GM18951 (cell line): ENCODE results near the gene BTBD1.
A peak's percentile ranks its signal among the peaks of the same experiment; 100 is the strongest.

Source experiments
- POLR2A ChIP-seq: IDR thresholded peaks from 4 replicates; pipeline ENCODE4 v1.6.1; 2011; ENCODE audit warnings: mild to moderate bottlenecking; ENCODE audit not compliant: insufficient read length, insufficient read depth; ENCODE audit errors: extremely low read depth
- in situ Hi-C: fragments of 300-500 bp; cut with MboI; formaldehyde crosslinking; loops from one replicate; pipeline ENCODE4 v1.12.0; 2022; ENCODE audit warnings: low sequenced_read_pairs, mixed read lengths, inconsistent platforms; ENCODE audit not compliant: unreplicated experiment

Gene BTBD1

DNA sequence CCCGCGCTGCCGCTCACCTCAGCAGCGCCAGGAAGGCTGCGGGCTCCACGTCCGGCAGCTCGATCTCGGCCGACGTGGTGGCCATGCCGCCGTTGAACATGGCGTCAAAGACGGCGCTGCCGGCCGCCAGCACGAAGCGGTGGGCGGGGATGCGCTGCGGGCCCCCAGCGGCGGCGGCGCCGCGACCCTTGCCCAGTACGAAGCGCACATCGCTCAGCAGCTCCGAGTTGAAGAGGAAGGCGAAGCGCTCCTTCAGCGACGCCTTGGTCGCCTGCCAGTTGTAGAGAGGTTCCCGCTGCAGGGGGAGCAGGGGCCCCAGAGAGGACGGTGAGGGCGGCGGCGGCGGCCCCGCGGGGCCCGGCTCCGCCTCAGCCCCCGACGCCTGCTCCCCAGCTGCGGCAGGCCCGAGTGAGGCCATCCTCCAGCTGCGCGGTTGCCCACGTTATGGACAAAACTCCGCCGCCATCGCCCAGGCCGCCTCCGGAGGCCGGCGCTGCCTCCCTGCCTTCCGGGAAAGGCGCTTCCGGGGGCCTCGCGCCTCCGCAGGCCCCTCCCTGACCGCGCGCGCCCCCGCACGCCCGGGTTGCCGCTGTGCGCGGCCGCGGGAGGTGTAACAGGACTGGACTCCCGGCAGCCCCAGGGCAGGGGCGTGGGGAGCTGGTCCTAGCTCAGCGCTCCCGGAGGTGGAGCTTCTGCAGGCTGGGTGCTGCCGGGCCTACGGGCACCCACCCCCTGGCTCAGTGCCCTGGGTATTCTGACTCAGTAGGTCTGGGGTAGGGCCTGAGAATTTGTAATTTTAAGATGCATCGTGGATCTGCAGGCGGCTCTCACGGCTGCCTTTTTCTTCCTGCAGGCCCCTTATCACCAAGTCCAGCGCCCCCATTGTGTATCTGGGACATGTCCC is at the start of gene BTBD1:
Gene BTBD1, minus strand, starts transcription at position 519 of the 904 bp plus-strand sequence. Its CDS starts 101 bp downstream, at position 418.
- TF ChIP-seq POLR2A, result peak; percentile 99
- in situ Hi-C loops, result no loop called here

GRCh38 chr15:83115831-83116565 is 48.9 kb upstream of the BTBD1 start:
- in situ Hi-C loops, result no loop called here
- no peak for TF ChIP-seq POLR2A

DNA sequence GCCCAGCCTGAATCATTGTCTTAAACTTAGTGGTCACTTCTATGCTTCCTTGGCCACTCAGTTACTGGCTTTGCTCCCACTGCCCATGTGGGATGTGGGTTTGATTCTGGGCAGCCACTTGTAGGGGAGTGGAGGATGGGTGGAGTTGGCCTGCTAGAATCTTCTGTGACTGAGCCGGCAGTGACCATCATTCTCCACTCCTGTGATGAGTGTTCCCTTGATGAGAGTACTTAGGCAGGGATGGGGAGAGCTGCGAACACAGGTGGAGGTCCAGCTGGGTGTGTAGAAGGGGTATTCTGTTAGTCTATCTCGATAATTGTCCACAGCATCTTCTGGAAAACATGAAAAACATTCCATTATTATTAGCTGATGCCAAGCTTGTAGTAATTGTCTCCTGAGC is 48.4 kb upstream of the BTBD1 start:
- in situ Hi-C loops, result no loop called here
- TF ChIP-seq POLR2A, result no peak

GRCh38 chr15:83114856-83115255 is 47.8 kb upstream of the BTBD1 start:
- in situ Hi-C loops, result no loop called here
- no peak for TF ChIP-seq POLR2A

DNA sequence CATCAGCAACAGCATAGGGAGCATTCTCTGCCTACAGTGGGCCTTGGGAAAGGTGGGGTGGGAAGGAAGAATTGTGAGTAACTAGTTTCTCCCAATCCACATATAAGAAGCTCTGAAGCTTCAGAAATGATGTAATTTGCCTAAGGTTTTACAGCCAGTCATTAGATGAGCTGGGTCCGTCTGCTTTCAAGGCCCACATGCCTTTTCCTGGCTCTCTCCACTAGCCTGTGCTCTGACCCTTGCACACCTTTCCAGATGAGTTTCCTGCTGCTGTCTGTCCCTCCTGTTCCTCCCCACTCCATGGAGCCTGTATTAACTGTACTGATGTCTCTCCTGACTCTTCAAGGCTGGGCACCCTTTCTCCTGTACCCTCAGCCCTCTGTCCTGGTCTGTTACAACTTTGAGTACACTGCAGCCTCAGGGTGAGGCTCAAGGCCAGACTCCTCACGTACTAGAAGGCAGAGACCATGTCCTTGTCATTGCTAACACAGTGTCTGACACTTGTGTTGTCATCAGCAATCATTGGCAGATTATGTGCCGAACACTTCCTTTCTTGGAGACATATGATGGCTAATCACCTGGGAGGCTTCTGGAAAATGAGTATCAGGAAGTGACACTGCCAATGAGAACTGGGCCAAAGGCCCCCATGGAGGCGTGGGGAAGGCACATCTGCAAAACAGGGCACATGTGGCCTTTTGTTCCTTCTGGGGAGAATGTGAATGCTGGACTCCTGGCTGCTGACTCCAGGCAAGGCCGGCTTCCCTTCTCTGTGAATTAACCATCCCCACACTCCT is 47.0 kb upstream of the BTBD1 start:
- no peak for TF ChIP-seq POLR2A
- in situ Hi-C loops, result no loop called here

- no peak for TF ChIP-seq POLR2A
- in situ Hi-C loops, result no loop called here
These were observed 45.9 kb upstream of the BTBD1 start for GRCh38 chr15:83112956-83113299.

GRCh38 chr15:83112233-83112955 is 45.3 kb upstream of the BTBD1 start:
- in situ Hi-C loops, result no loop called here
- no peak for TF ChIP-seq POLR2A

- TF ChIP-seq POLR2A, result no peak
- in situ Hi-C loops, result no loop called here
These were observed 44.1 kb upstream of the BTBD1 start for GRCh38 chr15:83111149-83111548.

GRCh38 chr15:83110381-83110780 is 43.3 kb upstream of the BTBD1 start:
- no peak for TF ChIP-seq POLR2A
- in situ Hi-C loops, result no loop called here

GRCh38 chr15:83109532-83109931 is 42.5 kb upstream of the BTBD1 start:
- no peak for TF ChIP-seq POLR2A
- in situ Hi-C loops, result no loop called here

- in situ Hi-C loops, result no loop called here
- no peak for TF ChIP-seq POLR2A
These were observed 41.5 kb upstream of the BTBD1 start for GRCh38 chr15:83108266-83109219.

DNA sequence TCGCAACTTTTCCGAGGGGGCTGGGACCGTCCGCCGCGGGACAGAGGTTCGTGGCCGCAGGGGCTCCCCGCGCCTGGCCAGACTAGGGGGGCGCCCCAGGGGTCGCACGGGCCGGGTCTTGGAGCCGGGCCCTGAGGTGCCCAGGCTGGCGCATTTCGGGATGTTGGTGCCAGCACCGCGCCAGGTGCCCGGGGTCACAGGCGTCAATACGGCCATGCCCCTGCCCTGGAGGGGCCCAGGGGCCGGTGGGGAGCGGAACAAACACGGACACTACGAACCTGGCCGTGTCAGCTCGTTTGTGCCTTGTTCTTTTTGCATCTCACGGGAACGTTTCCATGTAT is 40.8 kb upstream of the BTBD1 start:
- no peak for TF ChIP-seq POLR2A
- in situ Hi-C loops, result no loop called here
